SK-N-SH (cell line): ENCODE data around the gene MAGI2. TPM values are rescaled to one million over a fixed set of nuclear protein-coding genes. Genes with fewer than 3 reads are reported as not detected.

Source experiments
- CTCF ChIA-PET: fragments of 300-600, 350-600 bp; formaldehyde crosslinking; extraction: SDS; loops from one replicate; lab custom pipeline; 2021; lab: Yijun Ruan, JAX
- POLR2A ChIA-PET: fragments of 350-600 bp; sonication (Branson Sonifier 250); formaldehyde crosslinking; extraction: SDS; loops from one replicate; lab custom pipeline; 2020; ENCODE audit warnings: antibody characterized with exemption, inconsistent platforms; lab: Yijun Ruan, JAX
- DNase-seq: peaks from one replicate; pipeline ENCODE4 v3.0.0; 2012
- H2AFZ ChIP-seq: fragments of 200-600 bp; sonication (generic); 2 replicates; pipeline ENCODE4 v1.8.1; 2016; ENCODE audit warnings: antibody characterized with exemption, mild to moderate bottlenecking, low read depth
- H3F3A ChIP-seq: fragments of 200-600 bp; sonication (generic); replicated peaks from 2 replicates; pipeline ENCODE3; 2016; ENCODE audit warnings: antibody characterized with exemption, mild to moderate bottlenecking; ENCODE audit not compliant: insufficient read depth
- H3K27ac ChIP-seq, 2 experiments: fragments of 200-500 bp in 1 of 2; fragments of 200-600 bp in 1 of 2; sonication (Bioruptor generic) in 1 of 2; sonication (generic), shearing (Covaris generic) in 1 of 2; 2 replicates each; pipeline versions ENCODE4 v1.5.1 to v1.6.1; 2014 to 2016; ENCODE audit warnings: low read depth in 2 of 2, inconsistent platforms in 1 of 2, low read length in 1 of 2, mild to moderate bottlenecking in 1 of 2, mixed read lengths in 1 of 2
- H3K27me3 ChIP-seq: fragments of 200-600 bp; sonication (generic), shearing (Covaris generic); 2 replicates; pipeline ENCODE4 v1.6.1; 2016; ENCODE audit warnings: mixed run types; ENCODE audit not compliant: insufficient read depth
- H3K36me3 ChIP-seq, 2 experiments: fragments of 200-500 bp in 1 of 2; fragments of 200-600 bp in 1 of 2; sonication (Bioruptor generic) in 1 of 2; sonication (generic) in 1 of 2; replicated peaks in 1 of 2; 2 replicates each; pipeline versions ENCODE3 to v1.5.1; 2014 to 2016; ENCODE audit warnings: low read length in 1 of 2, mild to moderate bottlenecking in 1 of 2; ENCODE audit not compliant: insufficient read depth in 2 of 2, control insufficient read depth in 1 of 2
- H3K4me1 ChIP-seq, 2 experiments: fragments of 200-500 bp in 1 of 2; fragments of 200-600 bp in 1 of 2; sonication (Bioruptor generic) in 1 of 2; sonication (generic), shearing (Covaris generic) in 1 of 2; 2 replicates each; pipeline versions ENCODE4 v1.5.1 to v1.6.1; 2014 to 2016; ENCODE audit warnings: low read depth in 1 of 2, low read length in 1 of 2, mixed run types in 1 of 2; ENCODE audit not compliant: insufficient read depth in 2 of 2, control insufficient read depth in 1 of 2
- H3K4me2 ChIP-seq: fragments of 200-600 bp; sonication (generic), shearing (Covaris generic); 2 replicates; pipeline ENCODE4 v1.6.1; 2017; ENCODE audit warnings: mixed run types
- H3K4me3 ChIP-seq, 2 experiments: fragments of 200-500 bp in 1 of 2; fragments of 200-600 bp in 1 of 2; sonication (Bioruptor generic) in 1 of 2; sonication (generic), shearing (Covaris generic) in 1 of 2; 2 replicates each; pipeline versions ENCODE4 v1.5.1 to v1.8.1; 2014 to 2016; ENCODE audit warnings: low read depth in 2 of 2, inconsistent platforms in 1 of 2, low read length in 1 of 2, mild to moderate bottlenecking in 1 of 2, mixed read lengths in 1 of 2, moderate library complexity in 1 of 2
- H3K79me2 ChIP-seq: fragments of 200-600 bp; sonication (generic); 2 replicates; pipeline ENCODE4 v1.8.1; 2017; ENCODE audit warnings: mild to moderate bottlenecking; ENCODE audit not compliant: insufficient read depth
- H3K9ac ChIP-seq: fragments of 200-600 bp; sonication (generic); 2 replicates; pipeline ENCODE4 v1.6.1; 2017; ENCODE audit warnings: mixed run types
- H3K9me2 ChIP-seq: fragments of 200-600 bp; sonication (generic); 2 replicates; pipeline ENCODE4 v1.6.1; 2017; ENCODE audit warnings: mixed run types
- H3K9me3 ChIP-seq: fragments of 200-600 bp; sonication (generic); 2 replicates; pipeline ENCODE4 v1.6.1; 2017; ENCODE audit warnings: mixed run types, mild to moderate bottlenecking, moderate library complexity
- H4K20me1 ChIP-seq: fragments of 200-600 bp; sonication (generic); 2 replicates; pipeline ENCODE4 v1.6.1; 2017; ENCODE audit warnings: mild to moderate bottlenecking, mixed run types; ENCODE audit not compliant: insufficient read depth
- CHD2 ChIP-seq: fragments of 150-350 bp; IDR thresholded peaks from 2 replicates; pipeline ENCODE4 v1.6.1; 2018; ENCODE audit warnings: low read length; ENCODE audit not compliant: partially characterized antibody
- CTCF ChIP-seq: fragments of 200-600 bp; sonication (generic); IDR thresholded peaks from 2 replicates; pipeline ENCODE4 v1.6.1; 2017; ENCODE audit warnings: antibody characterized with exemption, mild to moderate bottlenecking, moderate library complexity
- ELF1 ChIP-seq: IDR thresholded peaks from 2 replicates; pipeline ENCODE4 v1.4.0; 2012
- FOXJ3 ChIP-seq: sonication (generic); formaldehyde crosslinking; IDR thresholded peaks from 2 replicates; pipeline ENCODE4 v1.5.1; 2020; ENCODE audit warnings: mild to moderate bottlenecking, missing genetic modification reagents
- FOXM1 ChIP-seq: IDR thresholded peaks from 2 replicates; pipeline ENCODE4 v1.4.0; 2012; ENCODE audit warnings: low read depth, mild to moderate bottlenecking
- GABPA ChIP-seq: IDR thresholded peaks from 2 replicates; pipeline ENCODE4 v1.4.0; 2012; ENCODE audit warnings: low read depth, mild to moderate bottlenecking
- NFIC ChIP-seq: IDR thresholded peaks from 2 replicates; pipeline ENCODE4 v1.4.0; 2012; ENCODE audit warnings: borderline replicate concordance
- NRF1 ChIP-seq: IDR thresholded peaks from 2 replicates; pipeline ENCODE4 v1.6.1; 2012; ENCODE audit warnings: low read depth, mild to moderate bottlenecking, low read length
- RAD21 ChIP-seq: IDR thresholded peaks from 2 replicates; pipeline ENCODE4 v1.6.1; 2012; ENCODE audit warnings: mild to moderate bottlenecking, low read length
- RCOR1 ChIP-seq: fragments of 150-350 bp; IDR thresholded peaks from 2 replicates; pipeline ENCODE4 v1.6.1; 2017; ENCODE audit warnings: antibody characterized with exemption, low read length
- RFX5 ChIP-seq: IDR thresholded peaks from 2 replicates; pipeline ENCODE4 v1.6.1; 2012; ENCODE audit warnings: mild to moderate bottlenecking, improper control_type of control experiment, low read length
- SIN3A ChIP-seq: IDR thresholded peaks from 2 replicates; pipeline ENCODE4 v1.6.1; 2012; ENCODE audit warnings: low read depth, mild to moderate bottlenecking, low read length, moderate library complexity, borderline replicate concordance
- SMC3 ChIP-seq: IDR thresholded peaks from 2 replicates; pipeline ENCODE4 v1.6.1; 2012; ENCODE audit warnings: low read depth, low read length, improper control_type of control experiment
- TEAD4 ChIP-seq: IDR thresholded peaks from 2 replicates; pipeline ENCODE4 v1.4.0; 2012; ENCODE audit warnings: mild to moderate bottlenecking, borderline replicate concordance; ENCODE audit not compliant: insufficient read depth
- YY1 ChIP-seq: IDR thresholded peaks from 2 replicates; pipeline ENCODE4 v1.4.0; 2012; ENCODE audit warnings: low read depth, mild to moderate bottlenecking
- WGBS: methylation state at CpG from one replicate; pipeline ENCODE4 v1.1.6; 2017; ENCODE audit warnings: low lambda C conversion rate; 5-methylcytosine and 5-hydroxymethylcytosine counted together
- polyA plus RNA-seq, 3 experiments: library from polyadenylated mRNA; depleted of rRNA; stranded (reverse); fragments of >200 nt; gene quantifications; 2 replicates each; pipeline ENCODE4 v1.2.3, GENCODE V29; 2012
- TF ChIP-seq, protein P1 (sequence below): IDR thresholded peaks from 2 replicates; pipeline ENCODE4 v1.6.1; 2012; ENCODE audit warnings: mild to moderate bottlenecking, low read depth, low read length, moderate library complexity
- TF ChIP-seq, protein P2 (sequence below): IDR thresholded peaks from 2 replicates; pipeline ENCODE4 v1.4.0; 2012; ENCODE audit warnings: low read depth
- TF ChIP-seq, protein P3 (sequence below): IDR thresholded peaks from 2 replicates; pipeline ENCODE4; 2012

The MAGI2 gene
- polyA plus RNA-seq, 1 of the 3 experiments (the other 2 are of a cell fraction) = 1.1 TPM

- Histone ChIP-seq H3K27me3 (no peaks in the 10 kb centered on the region), H4K20me1 (no peaks in the 10 kb centered on the region), H2AFZ (no peak overlapping the region), H3K4me2 (no peak overlapping the region), H3K4me1 (peaks cover 0 to 3% of the 10 kb centered on the region in 2 experiments; a peak in 2 of 4 replicates), H3K9me3 (no peaks in the 10 kb centered on the region), H3K9ac (no peak overlapping the region), H3K4me3 (no peak overlapping the region), H3K9me2 (no peaks in the 10 kb centered on the region), H3K36me3 (no peaks in the 10 kb centered on the region), H3K27ac (no peak overlapping the region), H3F3A (no peaks in the 10 kb centered on the region), H3K79me2 (no peaks in the 10 kb centered on the region)
- 100% methylated on average over 2 of the region's 2 CpGs for WGBS
- DNase-seq = no peak
- ChIA-PET POLR2A (no interaction called here), CTCF (interaction anchor here (1.0 to 1.2 kb wide), 2 partner anchors 22 to 147 kb away, joined by 3 to 4 read pairs; no protein-coding TSS in a partner anchor)
- TF ChIP-seq NFIC (no peak), FOXM1 (no peak), CTCF (no peak), RCOR1 (no peak)
- TF ChIP-seq, protein P1, sequence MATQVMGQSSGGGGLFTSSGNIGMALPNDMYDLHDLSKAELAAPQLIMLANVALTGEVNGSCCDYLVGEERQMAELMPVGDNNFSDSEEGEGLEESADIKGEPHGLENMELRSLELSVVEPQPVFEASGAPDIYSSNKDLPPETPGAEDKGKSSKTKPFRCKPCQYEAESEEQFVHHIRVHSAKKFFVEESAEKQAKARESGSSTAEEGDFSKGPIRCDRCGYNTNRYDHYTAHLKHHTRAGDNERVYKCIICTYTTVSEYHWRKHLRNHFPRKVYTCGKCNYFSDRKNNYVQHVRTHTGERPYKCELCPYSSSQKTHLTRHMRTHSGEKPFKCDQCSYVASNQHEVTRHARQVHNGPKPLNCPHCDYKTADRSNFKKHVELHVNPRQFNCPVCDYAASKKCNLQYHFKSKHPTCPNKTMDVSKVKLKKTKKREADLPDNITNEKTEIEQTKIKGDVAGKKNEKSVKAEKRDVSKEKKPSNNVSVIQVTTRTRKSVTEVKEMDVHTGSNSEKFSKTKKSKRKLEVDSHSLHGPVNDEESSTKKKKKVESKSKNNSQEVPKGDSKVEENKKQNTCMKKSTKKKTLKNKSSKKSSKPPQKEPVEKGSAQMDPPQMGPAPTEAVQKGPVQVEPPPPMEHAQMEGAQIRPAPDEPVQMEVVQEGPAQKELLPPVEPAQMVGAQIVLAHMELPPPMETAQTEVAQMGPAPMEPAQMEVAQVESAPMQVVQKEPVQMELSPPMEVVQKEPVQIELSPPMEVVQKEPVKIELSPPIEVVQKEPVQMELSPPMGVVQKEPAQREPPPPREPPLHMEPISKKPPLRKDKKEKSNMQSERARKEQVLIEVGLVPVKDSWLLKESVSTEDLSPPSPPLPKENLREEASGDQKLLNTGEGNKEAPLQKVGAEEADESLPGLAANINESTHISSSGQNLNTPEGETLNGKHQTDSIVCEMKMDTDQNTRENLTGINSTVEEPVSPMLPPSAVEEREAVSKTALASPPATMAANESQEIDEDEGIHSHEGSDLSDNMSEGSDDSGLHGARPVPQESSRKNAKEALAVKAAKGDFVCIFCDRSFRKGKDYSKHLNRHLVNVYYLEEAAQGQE = no peak
Observed at GRCh38 chr7:79304711-79305110, 148.8 kb downstream of the MAGI2 start.

DNA sequence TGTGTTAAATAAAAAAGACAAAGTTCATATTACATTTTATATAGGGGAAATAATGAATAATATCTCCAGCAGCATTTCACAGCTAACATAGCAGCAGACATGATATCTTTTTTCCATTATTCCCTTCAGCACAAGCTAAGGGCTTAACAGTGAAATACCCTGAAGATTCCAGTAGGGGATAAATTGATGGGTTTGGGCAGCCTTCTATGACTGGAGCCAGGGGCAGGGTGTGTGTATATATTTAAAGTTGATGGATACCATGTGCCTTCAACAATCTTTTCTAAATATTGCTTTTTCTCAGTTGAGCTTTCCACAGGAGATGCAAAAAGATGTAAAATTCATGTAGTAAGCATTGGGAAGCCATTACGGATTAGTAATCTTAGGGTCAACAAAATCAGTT lies 151.2 kb downstream of the MAGI2 start:
- no peaks in the 10 kb centered on the region for H3K9me2 ChIP-seq
- ChIA-PET POLR2A (no interaction called here), CTCF (interaction anchor here (0.8 to 4.1 kb wide), 9 partner anchors 11 to 745 kb away, joined by 3 to 26 read pairs (median 5); no protein-coding TSS in a partner anchor)
- H2AFZ ChIP-seq = no peak overlapping the region
- H3K4me1 ChIP-seq = no peaks in the 10 kb centered on the region
- no peaks in the 10 kb centered on the region for H3F3A ChIP-seq
- WGBS = 89% methylated on average over 1 of the region's 1 CpG
- H3K27me3 ChIP-seq = no peaks in the 10 kb centered on the region
- H3K4me3 ChIP-seq = no peak overlapping the region
- no peaks in the 10 kb centered on the region for H3K79me2 ChIP-seq
- H4K20me1 ChIP-seq = no peaks in the 10 kb centered on the region
- TF ChIP-seq GABPA (no peak), CHD2 (no peak), TEAD4 (no peak), RFX5 (no peak), RAD21 (no peak), NFIC (no peak), FOXJ3 (CRISPR knock-in tag) (no peak), SIN3A (no peak), NRF1 (no peak), RCOR1 (no peak), SMC3 (no peak), YY1 (no peak), ELF1 (no peak)
- TF ChIP-seq, protein P2, sequence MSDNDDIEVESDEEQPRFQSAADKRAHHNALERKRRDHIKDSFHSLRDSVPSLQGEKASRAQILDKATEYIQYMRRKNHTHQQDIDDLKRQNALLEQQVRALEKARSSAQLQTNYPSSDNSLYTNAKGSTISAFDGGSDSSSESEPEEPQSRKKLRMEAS = no peak
- TF ChIP-seq, protein P3, sequence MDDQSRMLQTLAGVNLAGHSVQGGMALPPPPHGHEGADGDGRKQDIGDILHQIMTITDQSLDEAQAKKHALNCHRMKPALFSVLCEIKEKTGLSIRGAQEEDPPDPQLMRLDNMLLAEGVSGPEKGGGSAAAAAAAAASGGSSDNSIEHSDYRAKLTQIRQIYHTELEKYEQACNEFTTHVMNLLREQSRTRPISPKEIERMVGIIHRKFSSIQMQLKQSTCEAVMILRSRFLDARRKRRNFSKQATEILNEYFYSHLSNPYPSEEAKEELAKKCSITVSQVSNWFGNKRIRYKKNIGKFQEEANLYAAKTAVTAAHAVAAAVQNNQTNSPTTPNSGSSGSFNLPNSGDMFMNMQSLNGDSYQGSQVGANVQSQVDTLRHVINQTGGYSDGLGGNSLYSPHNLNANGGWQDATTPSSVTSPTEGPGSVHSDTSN = no peak
- TF ChIP-seq, all 33 proteins: peak for 0
- H3K4me2 ChIP-seq = no peak overlapping the region
- H3K27ac ChIP-seq = no peak overlapping the region
- no peak overlapping the region for H3K9ac ChIP-seq
- no peaks in the 10 kb centered on the region for H3K9me3 ChIP-seq
- no peaks in the 10 kb centered on the region for H3K36me3 ChIP-seq
- DNase-seq = no peak
